GM19395 (cell line): ENCODE results near the gene DIS3L.
"Not testable (repeated sequence)": the region's sequence is repeated elsewhere in the genome, so short reads cannot be mapped to it uniquely, and the experiment has no call there.

ENCODE experiments used
- ATAC-seq: cut with Tn5 transposase; IDR thresholded peaks from one replicate; pipeline ENCODE4 v1.9.1; 2021; ENCODE audit warnings: mild to moderate bottlenecking, moderate library complexity; ENCODE audit not compliant: unreplicated experiment

DIS3L gene

GRCh38 chr15:66308531-66308930 is 15.2 kb downstream of the DIS3L start:
- no peak for ATAC-seq

DNA sequence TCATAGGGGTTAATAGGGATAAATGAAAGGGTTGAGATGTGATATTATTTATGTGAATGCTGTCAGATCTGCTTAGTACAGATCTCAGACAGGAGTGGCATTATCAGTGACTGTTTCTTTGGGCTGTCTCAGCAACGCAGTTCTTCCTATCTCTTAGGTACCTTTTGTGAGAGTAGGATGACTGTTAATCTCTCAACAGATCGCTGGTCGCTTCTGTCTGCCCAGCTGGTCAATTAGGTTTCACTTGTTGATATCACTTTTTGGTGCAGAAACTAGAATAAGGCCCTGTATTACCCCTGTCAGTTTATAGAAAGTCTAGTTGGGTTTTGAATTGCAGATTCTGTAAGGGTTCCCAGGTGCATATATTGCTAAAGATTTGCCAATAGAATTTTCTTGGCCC is 16.5 kb downstream of the DIS3L start:
- no peak for ATAC-seq

DNA sequence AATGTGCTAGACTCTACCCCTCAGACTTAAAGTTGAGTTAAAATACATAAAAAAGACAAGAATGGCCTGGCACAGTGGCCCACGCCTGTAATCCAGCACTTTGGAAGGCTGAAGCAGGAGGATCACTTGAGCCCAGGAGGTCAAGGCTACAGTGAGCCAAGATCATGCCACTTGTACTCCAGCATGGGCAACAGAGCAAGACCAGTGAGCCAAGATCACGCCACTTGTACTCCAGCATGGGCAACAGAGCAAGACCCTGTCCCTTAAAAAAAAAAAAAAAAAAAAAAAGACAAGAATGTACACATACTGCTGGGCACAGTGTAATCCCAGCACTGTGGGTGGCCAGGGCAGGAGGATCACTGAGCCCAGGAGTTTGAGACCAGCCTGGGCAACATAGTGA is 17.4 kb downstream of the DIS3L start:
- ATAC-seq, result no peak

GRCh38 chr15:66312144-66312543 is 18.8 kb downstream of the DIS3L start:
- no peak for ATAC-seq

DNA sequence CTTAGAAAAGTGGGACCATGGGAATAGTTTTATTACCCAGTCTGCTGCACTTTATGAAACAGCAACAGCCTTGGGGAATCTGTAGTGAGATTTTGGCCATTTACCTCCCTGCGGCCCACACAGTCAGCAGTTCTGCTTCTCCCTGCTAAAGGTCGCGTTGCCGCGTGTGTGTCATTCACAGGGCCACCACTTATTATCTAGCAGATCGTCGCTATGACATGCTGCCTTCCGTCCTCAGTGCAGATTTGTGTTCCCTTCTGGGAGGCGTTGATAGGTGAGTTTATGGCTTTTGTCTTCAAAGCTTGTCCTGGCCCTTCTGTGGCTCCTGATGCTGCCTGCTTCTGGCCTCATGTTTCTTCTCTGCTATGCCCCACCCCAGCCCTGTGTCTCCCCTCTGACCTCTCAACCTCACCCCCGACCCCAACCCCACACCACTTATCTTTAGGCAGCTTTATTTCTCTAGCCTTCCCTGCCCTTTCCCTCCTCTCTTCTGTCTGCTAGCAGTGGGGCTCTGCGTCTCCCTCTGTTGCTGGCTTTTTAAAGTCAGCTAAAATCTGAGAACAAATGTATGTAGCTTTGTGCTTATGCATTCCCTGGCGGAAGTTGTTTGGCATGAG is 30.1 kb downstream of the DIS3L start:
- no peak for ATAC-seq

DNA sequence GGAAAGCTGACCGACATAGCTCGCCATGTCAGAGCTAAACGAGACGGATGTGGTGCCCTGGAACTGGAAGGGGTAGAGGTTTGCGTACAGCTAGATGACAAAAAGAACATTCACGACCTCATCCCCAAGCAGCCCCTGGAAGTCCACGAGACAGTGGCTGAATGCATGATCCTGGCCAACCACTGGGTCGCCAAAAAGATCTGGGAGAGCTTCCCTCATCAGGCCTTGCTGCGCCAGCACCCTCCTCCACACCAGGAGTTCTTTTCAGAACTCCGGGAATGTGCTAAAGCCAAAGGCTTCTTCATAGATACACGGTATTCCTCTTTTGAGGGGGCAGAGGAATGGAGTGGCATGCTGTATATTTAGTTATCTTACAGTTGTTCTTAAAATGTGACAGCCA is 32.7 kb downstream of the DIS3L start:
- ATAC-seq, result no peak

DNA sequence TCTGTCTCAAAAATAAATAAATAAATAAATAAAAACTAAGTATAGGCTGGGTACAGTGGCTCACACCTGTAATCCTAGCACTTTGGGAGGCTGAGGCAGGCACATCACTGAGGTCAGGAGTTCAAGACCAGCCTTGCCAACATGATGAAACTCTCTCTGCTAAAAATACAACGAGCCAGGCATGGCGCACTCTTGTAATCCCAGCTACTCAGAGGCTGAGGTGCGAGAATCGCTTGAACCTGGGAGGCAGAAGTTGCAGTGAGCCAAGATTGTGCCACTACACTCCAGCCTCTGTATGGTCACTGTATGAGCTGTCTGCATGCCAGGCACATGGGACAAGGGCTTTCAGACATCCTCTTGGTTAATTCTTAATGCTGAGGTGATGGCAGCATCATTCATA is 34.4 kb downstream of the DIS3L start:
- ATAC-seq, result no peak

DNA sequence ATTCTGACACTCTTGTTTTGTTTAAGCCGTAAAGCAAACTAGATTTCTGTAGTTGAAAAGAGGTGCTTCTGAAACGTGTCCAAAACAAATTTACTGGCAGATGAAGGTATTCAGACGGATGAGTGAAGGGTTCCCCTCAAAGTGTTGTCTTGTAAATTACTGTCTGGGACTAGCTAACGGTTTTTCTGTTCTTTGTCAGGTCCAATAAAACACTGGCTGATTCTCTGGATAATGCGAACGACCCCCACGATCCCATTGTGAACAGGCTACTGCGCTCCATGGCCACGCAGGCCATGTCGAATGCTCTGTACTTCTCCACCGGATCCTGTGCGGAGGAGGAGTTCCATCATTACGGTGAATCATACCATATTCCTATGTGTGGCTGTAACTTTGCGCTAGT is 35.4 kb downstream of the DIS3L start:
- ATAC-seq, result no peak

- not testable (repeated sequence) for ATAC-seq
Measured at GRCh38 chr15:66348530-66348929, 55.2 kb downstream of the DIS3L start.

GRCh38 chr15:66356077-66356358 is 62.6 kb downstream of the DIS3L start:
- ATAC-seq, result no peak

DNA sequence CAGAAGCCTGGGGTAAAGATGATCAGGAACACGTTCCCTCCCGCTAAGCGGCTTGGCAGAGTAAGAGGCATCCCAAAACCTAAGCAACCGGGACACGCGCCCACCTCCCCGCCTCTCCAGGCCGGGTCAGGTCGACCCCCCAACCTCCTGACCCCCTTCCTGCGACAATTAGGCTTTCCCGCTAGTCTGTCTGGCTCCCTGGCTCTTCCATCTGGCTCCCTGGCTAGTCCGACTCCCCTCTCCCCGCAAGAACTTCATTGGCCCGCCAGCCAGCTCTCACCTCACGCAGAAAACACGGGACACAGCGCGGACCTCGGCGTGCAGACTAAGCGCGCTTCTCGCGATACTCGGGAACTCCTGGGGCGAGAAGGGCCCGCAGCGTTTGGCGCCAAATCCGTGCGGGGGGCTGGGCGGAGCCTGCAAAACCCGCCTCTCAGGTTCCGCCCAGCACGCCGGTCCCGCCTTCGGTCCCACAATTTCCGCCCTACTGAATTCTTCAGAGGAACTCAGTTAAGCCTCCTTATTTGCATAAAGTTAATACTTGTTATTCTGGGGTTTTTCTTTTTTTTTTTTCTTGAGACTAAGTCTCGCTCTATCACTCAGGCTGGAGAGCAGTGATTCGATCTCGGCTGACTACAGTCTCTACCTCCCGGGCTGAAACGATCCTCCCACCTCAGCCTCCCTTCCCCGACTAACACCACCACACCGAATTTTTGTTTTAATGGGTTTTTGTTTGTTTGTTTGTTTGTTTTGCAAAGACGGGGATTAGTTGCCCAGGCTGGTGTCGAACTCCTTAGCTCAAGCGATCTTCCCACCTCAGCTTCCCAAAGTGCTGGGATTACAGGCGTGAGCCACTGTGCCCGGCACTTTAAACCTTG is 63.2 kb downstream of the DIS3L start, which contains the start of gene TIPIN:
TIPIN (minus strand) TSS at position 327 of the 878 bp plus-strand sequence. CDS start 3,738 bp downstream, outside the sequence.
- ATAC-seq, result peak; percentile 90

DNA sequence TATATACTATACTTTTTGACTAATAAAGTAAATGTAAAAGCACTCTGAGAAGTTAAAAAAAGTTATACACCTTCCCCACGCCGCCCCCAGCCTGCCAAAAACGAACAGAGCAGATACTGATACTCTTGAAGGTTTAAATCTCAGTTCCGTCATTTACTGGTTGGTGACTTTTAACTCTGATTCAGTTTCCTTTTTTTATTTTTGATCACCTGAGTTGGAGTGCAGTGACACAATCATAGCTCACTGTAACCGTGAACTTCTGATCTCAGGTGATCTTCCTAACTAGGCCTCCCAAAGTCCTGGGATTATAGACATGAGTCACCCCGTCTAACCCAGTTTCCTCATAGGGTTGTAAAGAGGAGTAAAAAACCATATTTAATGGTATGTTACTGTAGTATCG is 66.4 kb downstream of the DIS3L start:
- ATAC-seq, result no peak

DNA sequence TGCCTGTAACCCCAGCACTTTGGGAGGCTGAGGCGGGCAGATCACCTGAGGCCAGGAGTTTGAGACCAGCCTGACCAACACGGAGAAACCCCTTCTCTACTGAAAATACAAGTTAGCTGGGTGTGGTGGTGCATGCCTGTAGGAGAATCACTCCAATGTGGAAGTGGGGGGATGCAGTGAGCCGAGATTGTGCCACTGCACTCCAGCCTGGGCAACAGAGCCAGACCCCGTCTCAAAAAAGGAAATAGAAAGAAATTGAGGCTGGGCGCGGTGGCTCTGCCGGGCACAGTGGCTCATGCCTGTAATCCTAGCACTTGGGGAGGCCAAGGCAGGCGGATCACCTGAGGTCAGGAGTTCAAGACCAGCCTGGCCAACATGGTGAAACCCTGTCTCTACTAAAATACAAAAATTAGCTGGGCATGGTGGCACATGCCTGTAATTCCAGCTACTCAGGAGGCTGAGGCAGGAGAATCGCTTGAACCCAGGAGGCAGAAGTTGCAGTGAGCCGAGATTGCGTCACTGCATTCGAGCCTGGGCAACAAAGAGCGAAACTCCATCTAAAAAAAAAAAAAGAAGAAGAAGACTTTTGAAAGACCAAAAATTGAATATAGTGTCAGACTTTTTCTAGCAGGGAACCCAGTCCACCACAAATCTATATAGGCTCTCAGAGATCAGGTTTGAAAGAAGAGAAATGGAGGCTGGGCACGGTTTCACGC is 68.5 kb downstream of the DIS3L start:
- not testable (repeated sequence) for ATAC-seq

DNA sequence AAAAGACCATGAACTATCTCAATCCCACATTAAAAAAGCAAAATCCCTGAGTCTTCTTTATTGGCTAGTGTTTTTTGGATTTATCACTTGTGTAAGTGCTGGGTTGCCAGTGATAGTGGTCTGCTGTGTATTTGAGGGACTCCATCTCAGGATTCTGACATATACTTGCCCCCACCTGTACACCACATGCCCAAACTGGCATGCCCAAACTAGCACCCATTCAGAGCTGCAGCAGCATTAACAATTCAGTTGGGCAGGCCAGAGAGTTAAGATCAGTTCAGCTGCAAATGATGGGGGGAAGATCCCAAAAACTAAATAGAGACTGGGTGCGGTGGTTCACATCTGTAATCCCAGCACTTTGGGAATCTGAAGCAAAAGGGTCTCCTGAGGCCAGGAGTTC is 69.4 kb downstream of the DIS3L start:
- ATAC-seq, result no peak

GRCh38 chr15:66364944-66365528 is 71.7 kb downstream of the DIS3L start:
- ATAC-seq, result no peak

- ATAC-seq, result no peak
Measured at GRCh38 chr15:66369773-66370651, 76.6 kb downstream of the DIS3L start.

GRCh38 chr15:66374179-66374578 is 80.8 kb downstream of the DIS3L start:
- ATAC-seq, result no peak

GRCh38 chr15:66378814-66379430 is 85.6 kb downstream of the DIS3L start:
- no peak for ATAC-seq

DNA sequence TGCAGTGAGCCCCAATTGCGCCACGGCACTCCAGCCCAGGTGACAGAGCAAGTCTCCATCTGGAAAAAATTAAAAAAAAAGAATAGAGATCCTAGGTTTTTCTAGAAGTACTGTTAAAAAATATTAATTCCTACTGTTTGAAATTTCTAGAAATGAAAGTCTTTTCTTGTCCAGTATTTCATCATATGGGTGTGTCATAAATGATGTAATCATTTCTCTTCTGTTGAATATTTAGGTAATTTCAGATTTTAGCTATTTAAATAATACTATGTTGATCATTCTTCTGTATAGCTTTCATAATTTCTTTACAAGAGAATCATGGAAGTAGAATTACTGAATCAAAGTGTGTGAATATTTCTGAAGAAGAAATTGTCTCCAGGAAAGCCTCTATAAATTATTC is 88.0 kb downstream of the DIS3L start:
- ATAC-seq, result not testable (repeated sequence)
